IPS-18a (cell line): ENCODE data around the gene OR4C5.
"Not testable (repeated sequence)": the region's sequence is repeated elsewhere in the genome, so short reads cannot be mapped to it uniquely, and the experiment has no call there.

Experiments used
- H3K27ac ChIP-seq: one replicate; pipeline ENCODE4 v1.5.1; 2013; ENCODE audit warnings: low read length
- H3K27me3 ChIP-seq: one replicate; pipeline ENCODE4 v1.6.1; 2013; ENCODE audit warnings: mild to moderate bottlenecking, low read length; ENCODE audit not compliant: control insufficient read depth, insufficient read depth
- H3K36me3 ChIP-seq: one replicate; pipeline ENCODE4 v1.6.1; 2013; ENCODE audit warnings: low read depth, low read length; ENCODE audit not compliant: control insufficient read depth
- H3K4me1 ChIP-seq: one replicate; pipeline ENCODE4 v1.6.1; 2013; ENCODE audit warnings: low read depth, low read length; ENCODE audit not compliant: control insufficient read depth
- H3K4me3 ChIP-seq: one replicate; pipeline ENCODE4 v1.5.1; 2013; ENCODE audit warnings: low read length
- H3K9ac ChIP-seq: one replicate; pipeline ENCODE4 v1.6.1; 2013; ENCODE audit warnings: mild to moderate bottlenecking, low read length, moderate library complexity
- H3K9me3 ChIP-seq: one replicate; pipeline ENCODE4 v1.6.1; 2013; ENCODE audit warnings: low read depth, low read length; ENCODE audit not compliant: control insufficient read depth

Gene OR4C5

DNA sequence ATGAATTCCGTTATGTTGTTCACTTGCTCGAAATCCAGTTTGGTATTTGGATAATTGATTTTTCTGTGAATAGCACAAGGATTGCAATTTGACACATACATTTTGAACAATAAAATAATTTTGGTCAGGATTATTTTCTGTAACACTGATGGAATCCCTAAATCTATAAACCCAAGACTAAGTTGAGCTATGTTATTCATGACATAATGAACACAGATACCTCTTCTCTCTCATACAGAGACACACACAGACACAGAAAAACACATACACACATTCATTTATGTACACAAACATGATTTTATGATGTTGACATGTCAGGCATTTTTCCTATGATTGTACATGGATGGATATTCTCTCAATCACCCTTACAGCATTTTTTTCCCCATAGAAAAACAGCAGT is at the start of gene OR4C5:
Gene OR4C5, minus strand, starts transcription at position 101 of the 400 bp plus-strand sequence. Its CDS starts 0 bp downstream, at position 101.
- no peak within 1 kb of the TSS for H3K9ac ChIP-seq
- H3K27me3 ChIP-seq, result no peaks in the 10 kb centered on the region
- no peak within 1 kb of the TSS for H3K4me3 ChIP-seq
- no peaks in the 10 kb centered on the region for H3K36me3 ChIP-seq
- no peak within 1 kb of the TSS for H3K27ac ChIP-seq
- no peaks in the 10 kb centered on the region for H3K4me1 ChIP-seq
- peaks cover 54% of the 10 kb centered on the region for H3K9me3 ChIP-seq

DNA sequence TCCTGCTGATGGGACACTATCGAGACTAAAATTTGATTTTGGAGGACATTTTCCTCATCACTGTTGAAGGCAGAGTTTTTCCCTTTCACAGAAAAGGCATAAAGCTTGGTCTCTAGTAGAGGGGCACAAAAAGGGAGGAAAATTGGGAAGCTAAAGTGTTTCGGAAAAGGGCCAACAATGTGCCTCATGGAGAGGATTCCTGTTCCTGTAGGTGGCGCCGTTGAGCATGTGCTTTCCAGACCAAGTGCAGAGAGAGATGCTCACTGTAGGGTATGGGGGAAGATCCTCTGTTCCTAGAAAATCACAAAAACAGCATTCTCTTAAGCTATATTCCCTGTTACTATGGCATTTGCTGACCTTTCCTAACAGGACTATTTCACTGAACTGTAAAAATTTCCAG is 18.4 kb upstream of the OR4C5 start:
- Histone ChIP-seq H3K9me3 (peaks cover 49% of the 10 kb centered on the region), H3K27ac (no peak overlapping the region), H3K4me1 (no peaks in the 10 kb centered on the region), H3K36me3 (no peaks in the 10 kb centered on the region), H3K27me3 (no peaks in the 10 kb centered on the region), H3K9ac (no peak overlapping the region), H3K4me3 (no peak overlapping the region)

DNA sequence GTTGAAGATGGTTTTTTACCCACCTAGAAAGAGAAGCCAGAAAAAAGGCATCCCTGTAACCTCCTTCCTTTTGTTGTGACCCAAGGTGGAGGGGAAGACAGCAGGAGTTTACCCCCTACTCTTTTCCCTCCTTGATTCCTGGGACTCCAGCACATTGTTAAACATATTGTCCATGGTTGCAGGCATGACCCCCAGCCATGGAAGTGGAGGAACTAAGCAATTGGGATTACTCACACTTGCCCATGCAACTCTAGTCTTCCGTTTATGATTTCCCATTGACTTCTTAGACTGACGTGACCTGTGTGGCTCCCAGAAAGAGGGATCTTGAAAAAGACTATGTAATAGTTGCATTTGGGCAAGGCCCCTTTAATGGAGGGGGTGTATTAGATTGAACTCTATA is 17.9 kb upstream of the OR4C5 start:
- not testable (repeated sequence) for H3K36me3 ChIP-seq, H3K27ac ChIP-seq, H3K9ac ChIP-seq, H3K4me3 ChIP-seq, H3K4me1 ChIP-seq, H3K27me3 ChIP-seq
- H3K9me3 ChIP-seq, result peaks cover 52% of the 10 kb centered on the region

DNA sequence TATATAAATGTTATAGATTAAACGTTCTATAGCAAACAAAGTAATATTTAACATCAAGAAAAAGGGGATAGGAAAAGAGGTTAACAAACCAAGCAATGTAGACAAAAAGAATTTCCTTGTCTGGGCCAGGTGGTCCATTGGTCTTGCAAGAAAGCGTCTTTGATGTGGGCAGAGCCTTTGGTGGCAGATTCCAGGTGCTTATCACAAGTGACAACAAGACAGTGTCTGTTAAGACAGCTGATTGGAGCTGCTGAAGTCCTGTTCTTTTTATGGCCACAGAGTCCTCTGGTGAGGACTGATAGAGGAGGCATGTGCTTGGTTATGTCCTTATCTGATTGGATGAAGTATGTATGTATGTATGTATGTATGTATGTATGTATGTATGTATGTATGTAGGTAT is 5.0 kb downstream of the OR4C5 start:
- H3K9me3 ChIP-seq, result peaks cover 49% of the 10 kb centered on the region

DNA sequence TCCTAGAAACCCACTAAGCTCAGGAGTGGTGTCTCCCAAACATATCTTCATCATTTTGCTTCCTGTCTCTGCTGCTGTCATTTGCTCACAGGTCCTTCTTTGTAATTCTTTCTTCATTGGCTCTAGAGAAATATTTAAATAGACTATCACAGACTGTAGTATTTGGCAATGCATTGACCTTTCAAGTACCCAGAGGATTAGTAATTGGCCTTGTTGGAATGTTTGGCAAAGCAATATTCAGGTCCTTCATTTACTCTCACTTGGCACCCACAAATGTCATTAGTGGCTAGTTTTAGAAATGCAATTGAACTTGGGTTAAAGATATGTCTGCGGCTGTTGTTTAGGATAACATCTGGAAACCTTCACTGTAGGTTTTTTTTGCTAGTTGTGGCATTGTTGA is 11.6 kb downstream of the OR4C5 start:
- H3K4me3 ChIP-seq, result no peak overlapping the region
- no peak overlapping the region for H3K9ac ChIP-seq
- H3K9me3 ChIP-seq, result peaks cover 42% of the 10 kb centered on the region

More for the DNA sequence above, 5.0 kb downstream of the OR4C5 start:
- not testable (repeated sequence) for H3K27me3 ChIP-seq, H3K27ac ChIP-seq, H3K9ac ChIP-seq, H3K36me3 ChIP-seq, H3K4me3 ChIP-seq, H3K4me1 ChIP-seq

DNA sequence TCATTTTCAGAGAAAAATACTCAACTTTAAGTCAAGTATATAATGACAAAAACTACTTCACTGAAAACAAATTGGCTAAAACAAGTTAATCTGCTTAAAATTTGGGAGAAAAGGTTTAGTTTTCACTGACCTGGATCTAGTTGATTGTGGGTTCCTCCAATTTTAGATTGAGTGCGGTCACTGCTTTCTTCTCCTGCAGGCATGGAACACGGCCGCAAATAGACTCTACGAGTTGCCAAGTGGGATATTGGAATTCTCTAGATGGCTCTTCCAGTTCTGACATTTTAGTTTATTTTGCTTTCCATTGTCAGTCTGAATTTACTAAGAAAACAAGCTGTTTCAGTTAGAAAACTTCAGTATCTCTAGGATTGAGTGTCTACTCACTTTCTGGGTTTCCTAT is 12.3 kb downstream of the OR4C5 start:
- Histone ChIP-seq H3K4me1 (no peaks in the 10 kb centered on the region), H3K9me3 (peaks cover 42% of the 10 kb centered on the region), H3K4me3 (no peak overlapping the region), H3K27ac (no peak overlapping the region), H3K9ac (no peak overlapping the region), H3K36me3 (no peaks in the 10 kb centered on the region), H3K27me3 (no peaks in the 10 kb centered on the region)

More for the DNA sequence above, 11.6 kb downstream of the OR4C5 start:
- no peaks in the 10 kb centered on the region for H3K27me3 ChIP-seq
- H3K4me1 ChIP-seq, result no peaks in the 10 kb centered on the region
- no peaks in the 10 kb centered on the region for H3K36me3 ChIP-seq
- H3K27ac ChIP-seq, result no peak overlapping the region

DNA sequence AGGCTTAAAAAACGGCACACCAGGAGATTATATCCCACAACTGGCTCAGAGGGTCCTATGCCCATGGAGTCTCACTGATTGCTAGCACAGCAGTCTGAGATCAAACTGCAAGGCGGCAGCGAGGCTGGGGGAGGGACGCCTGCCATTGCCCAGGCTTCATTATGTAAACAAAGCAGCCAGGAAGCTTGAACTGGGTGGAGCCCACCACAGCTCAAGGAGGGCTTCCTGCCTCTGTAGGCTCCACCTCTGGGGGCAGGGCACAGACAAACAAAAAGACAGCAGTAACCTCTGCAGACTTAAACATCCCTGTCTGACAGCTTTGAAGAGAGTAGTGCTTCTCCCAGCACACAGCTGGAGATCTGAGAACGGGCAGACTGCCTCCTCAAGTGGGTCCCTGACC is 20.0 kb downstream of the OR4C5 start:
- H3K4me1 ChIP-seq, H3K9ac ChIP-seq, H3K27me3 ChIP-seq, H3K36me3 ChIP-seq, H3K27ac ChIP-seq, H3K4me3 ChIP-seq: not testable (repeated sequence)
- peaks cover 33% of the 10 kb centered on the region for H3K9me3 ChIP-seq

DNA sequence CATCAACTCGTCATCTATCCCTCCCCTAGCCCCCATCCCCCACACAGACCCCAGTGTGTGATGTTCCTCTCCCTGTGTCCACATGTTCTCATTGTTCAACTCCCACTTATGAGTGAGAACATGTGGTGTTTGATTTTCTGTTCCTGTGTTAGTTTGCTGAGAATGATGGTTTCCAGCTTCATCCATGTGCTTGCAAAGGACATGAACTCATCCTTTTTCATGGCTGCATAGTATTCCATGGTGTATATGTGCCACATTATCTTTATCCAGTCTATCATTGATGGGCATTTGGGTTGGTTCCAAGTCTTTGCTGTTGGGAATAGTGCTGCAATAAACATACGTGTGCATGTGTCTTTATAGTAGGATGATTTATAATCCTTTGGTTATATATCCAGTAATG is 23.8 kb downstream of the OR4C5 start:
- H3K27ac ChIP-seq, H3K27me3 ChIP-seq, H3K36me3 ChIP-seq, H3K4me1 ChIP-seq, H3K9ac ChIP-seq, H3K4me3 ChIP-seq: not testable (repeated sequence)
- H3K9me3 ChIP-seq, result peaks cover 61% of the 10 kb centered on the region

DNA sequence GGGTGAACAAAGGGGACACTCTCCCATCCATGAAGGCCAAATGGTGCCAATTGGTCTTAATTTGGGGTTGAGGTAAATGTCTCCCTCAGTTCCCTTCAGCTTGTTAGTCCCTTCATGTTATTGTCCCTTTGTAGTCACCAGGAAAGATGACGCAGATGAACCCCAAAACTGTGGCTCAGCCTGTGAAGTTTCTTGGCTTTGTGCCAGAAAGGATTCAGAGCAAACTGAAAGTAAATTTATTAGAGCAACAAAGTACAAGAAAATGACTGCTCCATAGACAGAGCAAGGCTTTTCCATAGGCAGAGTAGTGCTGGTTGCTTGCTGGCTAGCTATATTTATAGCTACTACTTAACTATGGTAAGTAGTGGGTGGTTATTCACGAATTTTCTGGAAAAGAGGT is 24.8 kb downstream of the OR4C5 start:
- Histone ChIP-seq H3K36me3 (no peaks in the 10 kb centered on the region), H3K4me1 (no peaks in the 10 kb centered on the region)

DNA sequence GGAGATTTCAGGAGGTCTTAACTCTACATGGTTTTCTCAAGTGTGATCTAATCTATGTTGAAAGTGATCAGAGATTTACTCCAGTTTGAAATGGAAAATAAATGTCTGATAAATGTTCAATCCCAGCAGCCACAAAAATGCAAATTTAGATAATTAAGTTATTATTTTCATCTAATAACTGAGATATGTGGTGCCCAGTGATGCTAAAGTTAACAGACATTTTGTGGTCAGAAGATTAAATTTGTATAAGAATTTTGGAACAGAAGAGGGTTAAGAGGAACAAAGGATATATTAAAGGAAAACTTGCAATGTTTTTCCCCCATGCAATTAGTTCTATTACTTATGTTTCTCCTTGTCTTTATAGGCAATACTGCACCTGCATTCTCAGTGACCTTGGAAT is 41.6 kb downstream of the OR4C5 start, which contains the start of gene OR4C3:
Gene OR4C3, plus strand, starts transcription at position 301 of the 400 bp plus-strand sequence. CDS start 102 bp downstream, outside the sequence.
- H3K27ac ChIP-seq, H3K9ac ChIP-seq, H3K4me1 ChIP-seq, H3K36me3 ChIP-seq, H3K4me3 ChIP-seq, H3K27me3 ChIP-seq: not testable (repeated sequence)
- H3K9me3 ChIP-seq, result peaks cover 59% of the 10 kb centered on the region

More for the DNA sequence above, 24.8 kb downstream of the OR4C5 start:
- H3K27ac ChIP-seq, result no peak overlapping the region
- H3K9me3 ChIP-seq, result peaks cover 72% of the 10 kb centered on the region
- H3K27me3 ChIP-seq, result no peaks in the 10 kb centered on the region
- no peak overlapping the region for H3K9ac ChIP-seq
- H3K4me3 ChIP-seq, result no peak overlapping the region

DNA sequence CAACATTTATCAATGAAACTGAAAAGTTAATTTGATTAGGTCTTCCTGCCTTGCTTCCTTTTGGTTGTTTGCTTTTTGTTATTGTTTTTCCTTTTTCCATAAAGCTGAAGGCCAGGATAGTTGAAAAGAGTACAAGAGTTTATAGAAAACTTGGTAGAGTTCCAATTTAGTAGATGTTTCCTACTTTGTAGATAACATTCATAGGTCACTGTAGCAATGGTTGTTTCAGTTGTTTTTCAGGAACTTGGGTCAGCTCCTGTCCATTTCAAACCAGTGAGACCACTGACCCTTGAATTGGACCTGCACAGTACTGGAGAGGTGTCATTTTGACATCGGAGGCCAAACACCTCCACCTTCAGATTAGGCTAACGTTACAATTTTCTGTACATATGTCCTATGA is 46.5 kb downstream of the OR4C5 start:
- not testable (repeated sequence) for H3K9ac ChIP-seq, H3K4me1 ChIP-seq, H3K27ac ChIP-seq, H3K4me3 ChIP-seq, H3K27me3 ChIP-seq, H3K36me3 ChIP-seq
- peaks cover 71% of the 10 kb centered on the region for H3K9me3 ChIP-seq
